Frontal cortex (tissue), 4 donors: ENCODE data around the gene PTGIR. TPM values are rescaled to one million over a fixed set of nuclear protein-coding genes. Genes with fewer than 3 reads are reported as not detected.

Experiments used
- DNase-seq, 2 donors: peaks; one replicate each; pipeline ENCODE4 v3.0.0; 2012; ENCODE audit warnings: low spot score in 2 of 2
- FAIRE-seq: peaks from 2 replicates; lab custom pipeline; 2012; peaks lifted over from hg19 to GRCh38; lab: Jason Lieb, UNC
- total RNA-seq: library from RNA; depleted of rRNA; stranded (reverse); fragments of >200 nt; gene quantifications from one replicate; pipeline ENCODE4 v1.2.3, GENCODE V29; 2014
- donor health status: control.
- donor health status: control.
- donor health status: control.

Gene PTGIR
- total RNA-seq, 1 donor from 2014 or later = not detected

GRCh38 chr19:46603752-46604231, 21.1 kb downstream of the PTGIR start:
- DNase-seq (peak in 1 of 2 donors; percentile 12), FAIRE-seq (no peak)

GRCh38 chr19:46603195-46603637, 21.7 kb downstream of the PTGIR start:
- FAIRE-seq (no peak), DNase-seq (peak in 1 of 2 donors; percentile 12)

- peak in 1 of 2 donors; percentile 41 for DNase-seq
- FAIRE-seq = no peak
These were observed 22.3 kb downstream of the PTGIR start for GRCh38 chr19:46602392-46603194.

- DNase-seq (peak in 1 of 2 donors; percentile 36), FAIRE-seq (no peak)
These were observed 23.3 kb downstream of the PTGIR start, which contains the start of gene CALM3 for GRCh38 chr19:46601318-46602224. TSS of gene CALM3 (plus strand) at chr19:46601330. CDS start at chr19:46601435, 105 bp downstream.

GRCh38 chr19:46600384-46601317, 24.2 kb downstream of the PTGIR start:
- FAIRE-seq (no peak), DNase-seq (peak; percentile 92)

DNA sequence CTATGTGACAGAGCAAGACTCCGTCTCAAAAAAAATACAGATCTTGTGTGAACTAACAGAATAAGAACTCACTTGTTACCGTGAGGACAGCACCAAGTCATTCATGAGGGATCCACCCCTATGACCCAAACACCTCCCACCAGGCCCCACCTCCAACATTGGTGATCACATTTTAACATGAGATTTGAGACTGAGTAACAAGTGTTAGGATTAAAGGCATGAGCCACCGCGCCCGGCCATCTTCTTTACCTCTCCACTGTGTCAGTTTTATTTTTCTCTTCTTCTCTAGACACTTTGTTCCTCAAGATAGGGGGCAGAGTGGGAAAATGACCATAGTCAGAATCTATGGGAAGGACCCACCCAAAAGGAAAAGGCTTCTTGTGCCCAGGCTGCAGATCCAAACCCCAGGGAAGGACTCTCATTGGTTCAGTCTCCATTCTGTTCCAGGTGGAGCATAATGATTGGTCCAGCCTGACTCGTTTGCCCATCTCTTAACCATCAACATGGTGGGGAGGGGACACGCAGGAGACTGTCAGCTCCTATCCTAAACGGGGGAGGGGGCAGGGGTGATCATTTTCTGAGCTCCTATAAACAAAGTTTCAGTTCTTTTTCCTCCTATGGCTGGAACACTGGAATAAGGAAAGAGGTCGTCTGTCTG, 25.0 kb downstream of the PTGIR start:
- DNase-seq (no peak), FAIRE-seq (no peak)

DNA sequence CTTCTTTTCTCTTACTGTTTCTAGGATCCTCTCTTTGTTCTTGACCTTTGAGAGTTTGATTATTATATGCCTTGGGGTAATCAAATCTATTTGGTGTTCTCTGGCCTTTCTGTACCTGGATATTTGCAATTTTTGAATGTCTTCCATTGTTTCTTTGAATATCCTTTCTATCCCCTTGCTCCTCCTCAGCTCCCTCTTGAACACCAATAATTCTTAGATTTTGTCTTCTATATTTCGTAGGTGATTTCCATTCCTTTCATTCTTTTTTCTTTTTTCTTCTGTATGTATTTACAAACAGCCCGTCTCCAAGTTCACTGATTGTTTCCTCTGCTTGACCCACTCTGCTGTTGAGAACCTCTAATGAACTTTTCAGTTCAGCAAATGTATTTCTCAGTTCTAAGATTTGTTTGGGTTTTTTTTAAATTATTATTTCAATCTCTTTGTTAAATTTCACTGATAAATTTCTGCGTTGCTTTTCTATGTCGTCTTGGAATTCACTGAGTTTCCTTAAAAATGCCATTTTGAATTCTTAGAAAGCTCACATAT, 26.4 kb downstream of the PTGIR start:
- no peak for DNase-seq
- no peak for FAIRE-seq

DNA sequence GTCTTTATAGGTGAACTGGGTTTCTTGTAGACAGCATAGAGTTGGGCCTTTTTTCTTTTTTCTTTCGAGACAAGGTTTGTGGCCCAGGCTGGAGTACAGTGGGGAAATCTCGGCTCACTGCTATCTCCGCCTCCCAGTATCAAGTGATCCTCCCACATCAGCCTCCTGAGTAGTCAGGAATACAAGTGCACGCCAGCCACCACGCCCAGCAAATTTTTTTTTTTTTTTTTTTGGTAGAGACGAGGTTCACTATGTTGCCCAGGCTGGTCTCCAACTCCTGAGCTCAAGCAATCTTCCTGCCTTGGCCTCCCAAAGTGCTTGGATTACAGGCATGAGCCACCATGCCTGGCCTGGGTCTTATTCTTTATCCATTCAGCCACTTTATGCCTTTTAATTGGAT, 28.9 kb downstream of the PTGIR start:
- FAIRE-seq (no peak), DNase-seq (no peak)

DNA sequence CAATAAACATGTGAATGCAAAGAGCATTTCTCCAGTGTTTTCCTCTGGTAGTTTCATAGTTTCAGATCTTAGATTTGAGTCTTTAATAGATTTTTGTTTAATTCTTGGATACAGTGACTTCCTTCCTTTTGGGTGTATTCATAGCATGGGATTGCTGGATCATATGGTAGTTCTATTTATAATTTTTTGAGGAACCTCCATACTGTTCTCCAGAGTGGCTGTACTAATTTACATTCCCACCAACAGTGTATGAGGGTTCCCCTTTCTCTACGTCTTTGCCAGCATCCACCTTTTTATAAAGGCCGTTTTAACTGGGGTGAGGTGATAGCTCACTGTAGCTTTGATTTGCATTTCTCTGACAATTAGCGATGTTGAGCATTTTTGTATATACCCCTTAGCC, 33.0 kb downstream of the PTGIR start:
- no peak for FAIRE-seq
- DNase-seq = no peak

DNA sequence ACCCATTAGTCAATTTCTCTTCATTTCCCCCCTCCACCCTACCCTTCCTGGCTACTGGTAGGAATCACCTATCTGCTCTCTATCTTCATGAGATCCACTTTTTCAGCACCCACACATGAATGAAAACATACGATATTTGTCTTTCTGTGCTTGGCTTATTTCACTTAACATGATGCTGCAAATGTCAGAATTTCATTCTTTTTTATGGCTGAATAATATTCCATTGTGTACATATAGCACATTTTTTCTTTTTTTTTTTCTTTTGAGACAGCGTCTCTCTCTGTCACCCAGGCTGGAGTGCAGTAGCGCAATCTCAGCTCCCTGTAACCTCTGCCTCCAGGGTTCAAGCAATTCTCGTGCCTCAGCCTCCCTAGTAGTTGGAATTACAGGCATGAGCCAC, 33.6 kb downstream of the PTGIR start:
- FAIRE-seq (no peak), DNase-seq (no peak)

DNA sequence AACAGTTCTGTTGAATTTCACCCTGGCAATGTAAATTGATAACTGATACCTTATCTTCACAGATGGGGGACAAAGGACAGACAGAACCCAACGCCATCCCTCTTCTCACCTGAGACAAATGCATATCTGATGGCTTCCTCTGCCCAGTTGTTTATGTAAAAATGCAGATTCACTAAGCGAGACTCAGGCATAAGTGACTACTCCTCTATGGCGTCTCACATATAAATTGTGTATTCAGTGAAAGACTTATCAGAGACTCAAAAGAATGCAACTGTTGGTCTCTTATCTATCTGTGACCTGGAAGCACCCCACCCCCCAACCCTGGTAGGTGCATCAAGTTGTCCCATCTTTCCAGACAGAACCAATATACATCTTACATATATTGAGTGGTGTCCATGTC, 37.0 kb downstream of the PTGIR start:
- no peak for FAIRE-seq

DNA sequence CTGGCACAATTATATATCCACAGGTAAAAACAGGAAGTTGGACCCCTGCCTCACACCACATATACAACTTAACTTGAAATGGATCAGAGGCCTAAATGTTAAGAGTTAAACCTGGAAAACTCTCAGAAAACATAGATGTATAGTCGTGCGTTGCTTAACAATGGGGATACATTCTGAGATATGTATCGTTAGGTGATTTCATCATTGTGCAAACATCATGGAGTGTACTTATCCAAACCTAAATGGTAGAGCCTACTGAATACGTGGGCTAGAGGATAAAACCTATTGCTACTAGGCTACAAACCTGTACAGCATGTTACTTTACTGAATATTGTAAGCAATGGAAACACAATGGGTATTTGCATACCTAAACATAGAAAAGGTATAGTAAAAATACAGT, 38.6 kb downstream of the PTGIR start:
- FAIRE-seq = no peak
- no peak for DNase-seq

More for the DNA sequence above, 37.0 kb downstream of the PTGIR start:
- DNase-seq = no peak

DNA sequence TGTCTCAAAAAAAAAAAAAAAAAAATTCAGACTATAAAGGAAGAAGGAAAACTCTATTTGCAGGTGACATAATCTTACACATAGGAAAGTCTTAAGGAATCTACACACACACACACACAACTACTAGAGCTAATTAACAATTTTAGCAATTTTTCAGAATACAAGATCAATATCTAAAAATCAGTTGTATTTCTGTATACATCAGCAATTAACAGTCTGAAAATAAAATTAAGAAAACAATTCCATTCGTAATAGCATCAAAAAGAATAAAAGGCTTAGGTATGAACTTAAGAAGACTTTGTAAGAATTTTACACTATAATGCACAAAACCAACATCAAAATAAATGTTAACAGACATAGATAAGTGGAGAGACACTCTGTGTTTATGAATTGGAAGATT, 39.4 kb downstream of the PTGIR start:
- FAIRE-seq = no peak
- DNase-seq = no peak

DNA sequence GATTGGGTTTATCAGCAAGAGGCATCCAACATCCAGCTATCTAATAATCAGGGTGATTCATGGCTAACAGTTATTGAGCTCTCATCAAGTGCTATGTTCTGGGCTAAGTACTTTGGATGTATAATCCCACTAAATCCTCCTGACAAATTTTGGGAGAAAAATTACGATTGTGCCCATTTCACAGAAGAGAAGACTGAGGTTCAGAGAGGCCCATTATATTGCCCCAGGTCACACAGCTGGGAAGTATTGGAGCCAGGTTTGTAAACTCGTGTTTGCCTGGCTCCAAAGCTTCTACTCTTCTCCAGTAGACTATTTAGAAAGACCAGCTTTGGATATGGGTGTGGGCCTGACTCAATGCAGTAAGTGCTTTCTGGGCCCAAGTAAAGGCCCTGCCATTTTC, 44.6 kb downstream of the PTGIR start:
- FAIRE-seq (no peak), DNase-seq (no peak)

DNA sequence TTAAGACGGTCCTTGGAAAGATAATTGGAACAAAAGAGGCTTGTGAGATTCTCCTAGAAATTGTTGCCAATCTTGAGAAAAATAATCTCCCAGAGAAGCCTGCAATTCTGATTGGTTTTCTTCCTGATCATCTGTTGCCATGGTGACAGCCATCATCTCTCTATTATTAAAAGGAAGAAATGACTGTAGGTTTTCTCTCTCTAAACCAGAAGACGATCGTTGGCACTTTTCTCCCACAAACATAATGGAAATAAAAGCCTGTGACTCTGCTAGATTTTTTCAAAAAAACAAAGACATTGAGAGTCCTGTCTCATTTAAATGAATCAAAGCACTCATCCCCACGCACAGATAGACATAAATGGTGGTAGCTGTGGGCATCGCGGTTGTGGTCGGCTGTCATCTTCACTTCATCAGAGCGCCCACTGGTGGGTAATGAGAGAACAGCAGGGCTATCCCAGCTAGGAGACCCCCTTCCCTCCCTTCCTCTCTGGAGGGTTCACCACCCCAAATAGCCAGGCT, 45.5 kb downstream of the PTGIR start:
- DNase-seq (peak in 1 of 2 donors; percentile 59), FAIRE-seq (no peak)

GRCh38 chr19:46578450-46578849, 46.4 kb downstream of the PTGIR start:
- no peak for DNase-seq
- FAIRE-seq = no peak

DNA sequence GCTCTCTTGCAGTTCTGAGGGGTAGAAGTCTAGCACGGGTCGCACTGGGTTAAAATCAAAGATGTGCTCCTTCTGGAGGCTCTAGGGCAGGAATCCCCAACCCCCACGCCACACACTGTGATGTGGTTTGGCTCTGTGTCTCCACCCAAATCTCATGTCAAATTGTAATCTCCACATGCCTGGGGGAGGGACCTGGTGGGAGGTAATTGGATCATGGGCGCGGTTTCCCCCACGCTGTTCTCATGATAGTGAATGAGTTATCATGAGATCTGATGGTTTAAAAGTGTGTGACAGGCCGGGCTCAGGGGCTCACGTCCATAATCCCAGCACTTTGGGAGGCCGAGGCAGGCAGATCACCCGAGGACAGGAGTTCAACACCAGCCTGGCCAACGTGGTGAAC, 50.4 kb downstream of the PTGIR start:
- DNase-seq (no peak), FAIRE-seq (no peak)

DNA sequence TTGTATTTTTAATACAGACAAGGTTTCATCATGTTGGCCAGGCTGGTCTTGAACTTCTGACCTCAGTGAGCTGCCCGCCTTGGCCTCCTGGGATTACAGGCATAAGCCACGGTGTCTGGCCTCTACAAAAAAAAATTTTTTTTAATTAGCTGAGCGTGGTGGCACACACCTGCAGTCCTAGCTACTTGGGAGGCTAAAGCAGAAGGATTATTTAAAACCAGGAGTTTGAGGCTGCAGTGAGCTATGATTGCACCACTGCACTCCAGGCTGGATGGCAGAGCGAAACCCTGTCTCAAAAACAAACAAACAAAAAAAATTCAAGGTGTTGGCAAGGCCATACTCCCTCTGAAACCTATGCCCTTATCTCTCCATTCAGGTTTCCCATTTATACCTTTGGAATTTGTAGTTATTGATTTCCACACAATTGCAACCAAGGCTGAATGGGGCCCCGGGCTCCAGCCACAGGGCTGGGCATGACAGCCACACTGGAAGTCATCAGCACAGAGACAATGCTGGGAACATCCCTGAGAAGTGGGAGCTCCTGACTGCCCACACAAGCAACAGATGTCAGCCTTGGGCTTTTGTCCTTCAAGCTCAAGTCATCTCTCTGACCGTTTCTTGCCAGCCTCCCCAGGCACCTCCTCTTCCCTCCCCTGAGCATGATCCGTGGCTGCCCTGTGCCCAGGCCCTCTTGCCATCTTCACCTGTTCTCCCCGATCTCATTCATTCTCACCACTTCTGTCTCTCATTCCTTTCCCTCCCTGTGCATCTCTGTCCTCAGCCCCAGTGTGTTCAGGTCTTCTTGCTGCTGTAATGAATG, 51.0 kb downstream of the PTGIR start:
- DNase-seq = no peak
- FAIRE-seq = no peak
